SK-N-MC (cell line): ENCODE data around the gene OR1C1.
"Not testable (repeated sequence)": the region's sequence is repeated elsewhere in the genome, so short reads cannot be mapped to it uniquely, and the experiment has no call there.

Source experiments
- DNase-seq: peaks from one replicate; pipeline ENCODE4 v3.0.0-alpha.2; 2011; ENCODE audit warnings: low read depth, low spot score
- H3K27ac ChIP-seq: fragments of 200-600 bp; sonication (generic); 2 replicates; pipeline ENCODE4 v1.5.1; 2016; ENCODE audit warnings: mixed run types
- H3K36me3 ChIP-seq: fragments of 200-600 bp; sonication (generic); 2 replicates; pipeline ENCODE4 v1.6.1; 2017; ENCODE audit warnings: antibody characterized with exemption, low read length, mixed read lengths; ENCODE audit not compliant: insufficient read depth
- H3K4me3 ChIP-seq: fragments of 200-600 bp; sonication (generic); 2 replicates; pipeline ENCODE4 v1.5.1; 2016
- H3K9ac ChIP-seq: fragments of 200-600 bp; sonication (generic); 2 replicates; pipeline ENCODE4 v1.8.0; 2017; ENCODE audit warnings: mixed run types, mixed read lengths; ENCODE audit not compliant: insufficient read length
- H3K9me3 ChIP-seq: fragments of 200-600 bp; sonication (generic); 2 replicates; pipeline ENCODE4 v1.6.1; 2017; ENCODE audit warnings: low read depth, mild to moderate bottlenecking, antibody characterized with exemption, low read length, moderate library complexity, mixed read lengths
- EZH2 ChIP-seq: fragments of 200-600 bp; sonication (generic); IDR thresholded peaks from one replicate; pipeline ENCODE4 v1.6.1; 2017; ENCODE audit warnings: antibody characterized with exemption
- FOXP2 ChIP-seq: optimal IDR thresholded peaks from 2 replicates; pipeline ENCODE3; 2011; ENCODE audit warnings: mild to moderate bottlenecking, moderate library complexity; ENCODE audit not compliant: insufficient read depth; ENCODE audit errors: extremely low read length, control extremely low read depth
- POLR2AphosphoS5 ChIP-seq: IDR thresholded peaks from 2 replicates; pipeline ENCODE4 v1.6.1; 2012; ENCODE audit warnings: mild to moderate bottlenecking, low read depth, low read length, borderline replicate concordance

OR1C1 gene

GRCh38 chr1:247741756-247742155, 18.6 kb downstream of the OR1C1 start:
- H3K9me3 ChIP-seq: no peaks in the 10 kb centered on the region
- H3K36me3 ChIP-seq: no peaks in the 10 kb centered on the region
- TF ChIP-seq FOXP2: no peak
- TF ChIP-seq POLR2AphosphoS5: no peak
- no peak for TF ChIP-seq EZH2
- H3K9ac ChIP-seq: no peak overlapping the region
- H3K4me3 ChIP-seq: no peak overlapping the region
- no peak for DNase-seq
- no peak overlapping the region for H3K27ac ChIP-seq

- H3K27ac ChIP-seq: no peak overlapping the region
- DNase-seq: no peak
- no peak overlapping the region for H3K4me3 ChIP-seq
- H3K9me3 ChIP-seq: no peaks in the 10 kb centered on the region
- H3K9ac ChIP-seq: no peak overlapping the region
- H3K36me3 ChIP-seq: no peaks in the 10 kb centered on the region
- TF ChIP-seq FOXP2: no peak
- no peak for TF ChIP-seq EZH2
- no peak for TF ChIP-seq POLR2AphosphoS5
Observed at GRCh38 chr1:247740721-247741120, 19.6 kb downstream of the OR1C1 start.

DNA sequence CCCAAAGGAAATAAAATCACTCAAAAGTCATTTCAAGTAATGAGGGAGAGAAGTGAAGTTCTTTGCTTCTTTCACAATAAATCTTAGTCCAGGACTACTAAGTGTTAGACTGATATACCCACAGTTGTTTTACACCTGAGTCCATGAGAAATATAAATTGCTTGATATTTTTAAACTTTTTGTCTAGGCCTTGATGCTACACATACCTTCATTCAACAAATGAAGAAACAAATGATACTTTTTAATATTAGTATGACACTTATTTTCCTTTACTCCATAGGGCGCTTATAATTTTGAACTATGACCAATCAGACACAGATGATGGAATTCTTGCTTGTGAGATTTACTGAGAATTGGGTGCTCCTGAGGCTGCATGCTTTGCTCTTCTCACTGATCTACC, 22.0 kb downstream of the OR1C1 start, which contains the start of gene OR14K1:
Gene OR14K1, plus strand, starts transcription at position 301 of the 400 bp plus-strand sequence. Its CDS starts 0 bp downstream, at position 301.
- Histone ChIP-seq H3K27ac (no peak within 1 kb of the TSS), H3K36me3 (no peaks in the 10 kb centered on the region), H3K4me3 (no peak within 1 kb of the TSS), H3K9ac (no peak within 1 kb of the TSS), H3K9me3 (no peaks in the 10 kb centered on the region)
- DNase-seq: no peak
- TF ChIP-seq EZH2 (no peak), POLR2AphosphoS5 (no peak), FOXP2 (no peak)

GRCh38 chr1:247721222-247721621, 39.1 kb downstream of the OR1C1 start:
- Histone ChIP-seq H3K36me3 (no peaks in the 10 kb centered on the region), H3K27ac (no peak overlapping the region), H3K9ac (no peak overlapping the region), H3K9me3 (no peaks in the 10 kb centered on the region), H3K4me3 (no peak overlapping the region)
- no peak for DNase-seq
- TF ChIP-seq POLR2AphosphoS5: no peak
- no peak for TF ChIP-seq EZH2
- TF ChIP-seq FOXP2: no peak

GRCh38 chr1:247716546-247716945, 43.8 kb downstream of the OR1C1 start, which contains the start of gene OR6F1:
OR6F1 (minus strand) TSS chr1:247716646; CDS start chr1:247712755, 3,891 bp downstream.
- no peak within 1 kb of the TSS for H3K4me3 ChIP-seq
- no peaks in the 10 kb centered on the region for H3K9me3 ChIP-seq
- TF ChIP-seq EZH2: no peak
- no peak for TF ChIP-seq FOXP2
- TF ChIP-seq POLR2AphosphoS5: no peak
- no peak within 1 kb of the TSS for H3K27ac ChIP-seq
- no peak within 1 kb of the TSS for H3K9ac ChIP-seq
- DNase-seq: no peak
- H3K36me3 ChIP-seq: no peaks in the 10 kb centered on the region

- no peak for DNase-seq
Observed at GRCh38 chr1:247713753-247714152, 46.6 kb downstream of the OR1C1 start.

DNA sequence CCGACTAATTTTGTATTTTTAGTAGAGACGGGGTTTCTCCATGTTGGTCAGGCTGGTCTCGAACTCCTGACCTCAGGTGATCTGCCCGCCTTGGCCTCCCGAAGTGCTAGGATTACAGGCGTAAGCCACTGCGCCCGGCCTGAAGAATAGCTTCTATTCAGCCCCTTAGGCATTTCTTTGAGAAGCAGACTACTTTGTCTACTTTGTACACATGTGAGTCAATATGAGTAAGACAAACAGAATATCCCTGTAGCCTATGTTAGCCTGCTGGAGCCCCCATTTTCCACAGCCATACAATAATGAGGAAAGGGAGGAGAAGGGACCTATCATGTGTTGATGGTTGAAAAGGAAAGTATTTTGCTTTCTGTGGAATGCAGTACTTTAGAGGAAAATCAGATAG, 49.7 kb downstream of the OR1C1 start:
- H3K9me3 ChIP-seq, DNase-seq, H3K4me3 ChIP-seq, H3K9ac ChIP-seq, H3K27ac ChIP-seq, H3K36me3 ChIP-seq: not testable (repeated sequence)

More at GRCh38 chr1:247713753-247714152, 46.6 kb downstream of the OR1C1 start:
- Histone ChIP-seq H3K9ac (no peak overlapping the region), H3K27ac (no peak overlapping the region), H3K4me3 (no peak overlapping the region), H3K9me3 (no peaks in the 10 kb centered on the region), H3K36me3 (no peaks in the 10 kb centered on the region)
- TF ChIP-seq FOXP2 (no peak), EZH2 (no peak), POLR2AphosphoS5 (no peak)
